ENCODE data around the gene COL5A1.

The COL5A1 gene

GRCh38 chr9:134719331-134719730, 77.7 kb downstream of the COL5A1 start:
- Mint-ChIP-seq H3K4me1 (no peaks in the 10 kb centered on the region), H3K27me3 (peaks cover 12% of the 10 kb centered on the region), H3K36me3 (ENCODE audit: insufficient read depth) (no peaks in the 10 kb centered on the region), H3K27ac (ENCODE audit: low read depth) (no peak overlapping the region), H3K4me3 (no peak overlapping the region), H3K9me3 (peaks cover 2% of the 10 kb centered on the region)
- DNase-seq (ENCODE audit: low spot score in 2 of 2) (no peak), ATAC-seq (replicated peaks; ENCODE audit: extremely low read depth, poor library complexity, severe bottlenecking) (no peak)

GRCh38 chr9:134720136-134720753, 78.6 kb downstream of the COL5A1 start:
- DNase-seq (ENCODE audit: low spot score in 2 of 2) (no peak), ATAC-seq (replicated peaks; ENCODE audit: extremely low read depth, poor library complexity, severe bottlenecking) (no peak)
- Mint-ChIP-seq H3K4me3 (no peak overlapping the region), H3K36me3 (ENCODE audit: insufficient read depth) (no peaks in the 10 kb centered on the region), H3K27ac (ENCODE audit: low read depth) (no peak overlapping the region), H3K27me3 (peaks cover 12% of the 10 kb centered on the region), H3K9me3 (no peaks in the 10 kb centered on the region), H3K4me1 (no peaks in the 10 kb centered on the region)

GRCh38 chr9:134720796-134721195, 79.2 kb downstream of the COL5A1 start:
- Mint-ChIP-seq H3K27me3 (peaks cover 12% of the 10 kb centered on the region), H3K27ac (ENCODE audit: low read depth) (no peak overlapping the region), H3K36me3 (ENCODE audit: insufficient read depth) (no peaks in the 10 kb centered on the region), H3K4me3 (no peak overlapping the region), H3K9me3 (no peaks in the 10 kb centered on the region), H3K4me1 (no peaks in the 10 kb centered on the region)
- DNase-seq (ENCODE audit: low spot score in 2 of 2): no peak
- ATAC-seq (replicated peaks; ENCODE audit: extremely low read depth, poor library complexity, severe bottlenecking): no peak

- H3K4me3 Mint-ChIP-seq: no peak overlapping the region
These were observed 79.7 kb downstream of the COL5A1 start for GRCh38 chr9:134721344-134721743.

GRCh38 chr9:134722120-134722701, 80.6 kb downstream of the COL5A1 start:
- no peak overlapping the region for H3K27ac Mint-ChIP-seq (ENCODE audit: low read depth)
- H3K27me3 Mint-ChIP-seq: peaks cover 12% of the 10 kb centered on the region
- H3K4me3 Mint-ChIP-seq: no peak overlapping the region
- H3K4me1 Mint-ChIP-seq: no peaks in the 10 kb centered on the region
- ATAC-seq (replicated peaks; ENCODE audit: extremely low read depth, poor library complexity, severe bottlenecking) (no peak), DNase-seq (ENCODE audit: low spot score in 2 of 2) (no peak)
- H3K9me3 Mint-ChIP-seq: no peaks in the 10 kb centered on the region
- H3K36me3 Mint-ChIP-seq (ENCODE audit: insufficient read depth): no peaks in the 10 kb centered on the region

More at GRCh38 chr9:134721344-134721743, 79.7 kb downstream of the COL5A1 start:
- H3K27me3 Mint-ChIP-seq: peaks cover 12% of the 10 kb centered on the region
- no peak for ATAC-seq (replicated peaks; ENCODE audit: extremely low read depth, poor library complexity, severe bottlenecking)
- DNase-seq (ENCODE audit: low spot score in 2 of 2): no peak
- no peaks in the 10 kb centered on the region for H3K36me3 Mint-ChIP-seq (ENCODE audit: insufficient read depth)
- no peaks in the 10 kb centered on the region for H3K9me3 Mint-ChIP-seq
- no peaks in the 10 kb centered on the region for H3K4me1 Mint-ChIP-seq
- H3K27ac Mint-ChIP-seq (ENCODE audit: low read depth): no peak overlapping the region

GRCh38 chr9:134723037-134723436, 81.4 kb downstream of the COL5A1 start:
- H3K4me1 Mint-ChIP-seq: no peaks in the 10 kb centered on the region
- H3K9me3 Mint-ChIP-seq: no peaks in the 10 kb centered on the region
- H3K27me3 Mint-ChIP-seq: peaks cover 12% of the 10 kb centered on the region
- no peak overlapping the region for H3K27ac Mint-ChIP-seq (ENCODE audit: low read depth)
- H3K36me3 Mint-ChIP-seq (ENCODE audit: insufficient read depth): no peaks in the 10 kb centered on the region
- ATAC-seq (replicated peaks; ENCODE audit: extremely low read depth, poor library complexity, severe bottlenecking) (no peak), DNase-seq (ENCODE audit: low spot score in 2 of 2) (no peak)
- H3K4me3 Mint-ChIP-seq: no peak overlapping the region

- no peaks in the 10 kb centered on the region for H3K36me3 Mint-ChIP-seq (ENCODE audit: insufficient read depth)
- H3K9me3 Mint-ChIP-seq: no peaks in the 10 kb centered on the region
- DNase-seq (ENCODE audit: low spot score in 2 of 2) (no peak), ATAC-seq (replicated peaks; ENCODE audit: extremely low read depth, poor library complexity, severe bottlenecking) (no peak)
- no peak overlapping the region for H3K27ac Mint-ChIP-seq (ENCODE audit: low read depth)
- no peak overlapping the region for H3K4me3 Mint-ChIP-seq
- peaks cover 12% of the 10 kb centered on the region for H3K27me3 Mint-ChIP-seq
- H3K4me1 Mint-ChIP-seq: no peaks in the 10 kb centered on the region
These were observed 82.0 kb downstream of the COL5A1 start for GRCh38 chr9:134723491-134724190.

GRCh38 chr9:134724202-134724911, 82.8 kb downstream of the COL5A1 start:
- Mint-ChIP-seq H3K9me3 (no peaks in the 10 kb centered on the region), H3K4me1 (no peaks in the 10 kb centered on the region), H3K27ac (ENCODE audit: low read depth) (no peak overlapping the region), H3K27me3 (peaks cover 12% of the 10 kb centered on the region), H3K4me3 (no peak overlapping the region), H3K36me3 (ENCODE audit: insufficient read depth) (no peaks in the 10 kb centered on the region)
- no peak for DNase-seq (ENCODE audit: low spot score in 2 of 2)
- no peak for ATAC-seq (replicated peaks; ENCODE audit: extremely low read depth, poor library complexity, severe bottlenecking)

- no peak for DNase-seq (ENCODE audit: low spot score in 2 of 2)
- peaks cover 12% of the 10 kb centered on the region for H3K27me3 Mint-ChIP-seq
- no peaks in the 10 kb centered on the region for H3K36me3 Mint-ChIP-seq (ENCODE audit: insufficient read depth)
- no peaks in the 10 kb centered on the region for H3K9me3 Mint-ChIP-seq
- no peak for ATAC-seq (replicated peaks; ENCODE audit: extremely low read depth, poor library complexity, severe bottlenecking)
- no peaks in the 10 kb centered on the region for H3K4me1 Mint-ChIP-seq
- H3K4me3 Mint-ChIP-seq: no peak overlapping the region
- no peak overlapping the region for H3K27ac Mint-ChIP-seq (ENCODE audit: low read depth)
These were observed 83.5 kb downstream of the COL5A1 start for GRCh38 chr9:134724912-134725604.

GRCh38 chr9:134725605-134725940, 84.0 kb downstream of the COL5A1 start:
- ATAC-seq (replicated peaks; ENCODE audit: extremely low read depth, poor library complexity, severe bottlenecking) (no peak), DNase-seq (ENCODE audit: low spot score in 2 of 2) (no peak)
- H3K4me3 Mint-ChIP-seq: no peak overlapping the region

GRCh38 chr9:134726026-134726721, 84.6 kb downstream of the COL5A1 start:
- Mint-ChIP-seq H3K9me3 (no peaks in the 10 kb centered on the region), H3K36me3 (ENCODE audit: insufficient read depth) (no peaks in the 10 kb centered on the region), H3K27me3 (peaks cover 12% of the 10 kb centered on the region), H3K4me3 (no peak overlapping the region), H3K4me1 (no peaks in the 10 kb centered on the region), H3K27ac (ENCODE audit: low read depth) (no peak overlapping the region)
- DNase-seq (ENCODE audit: low spot score in 2 of 2): no peak
- no peak for ATAC-seq (replicated peaks; ENCODE audit: extremely low read depth, poor library complexity, severe bottlenecking)

More at GRCh38 chr9:134725605-134725940, 84.0 kb downstream of the COL5A1 start:
- Mint-ChIP-seq H3K36me3 (ENCODE audit: insufficient read depth) (no peaks in the 10 kb centered on the region), H3K9me3 (no peaks in the 10 kb centered on the region), H3K4me1 (no peaks in the 10 kb centered on the region), H3K27me3 (peaks cover 12% of the 10 kb centered on the region), H3K27ac (ENCODE audit: low read depth) (no peak overlapping the region)

- no peak overlapping the region for H3K4me3 Mint-ChIP-seq
- no peaks in the 10 kb centered on the region for H3K36me3 Mint-ChIP-seq (ENCODE audit: insufficient read depth)
- no peak overlapping the region for H3K27ac Mint-ChIP-seq (ENCODE audit: low read depth)
- H3K4me1 Mint-ChIP-seq: no peaks in the 10 kb centered on the region
- H3K27me3 Mint-ChIP-seq: peaks cover 12% of the 10 kb centered on the region
- H3K9me3 Mint-ChIP-seq: no peaks in the 10 kb centered on the region
- no peak for DNase-seq (ENCODE audit: low spot score in 2 of 2)
- ATAC-seq (replicated peaks; ENCODE audit: extremely low read depth, poor library complexity, severe bottlenecking): no peak
These were observed 85.1 kb downstream of the COL5A1 start for GRCh38 chr9:134726722-134727034.

All from central memory CD8-positive, alpha-beta T cell (primary cell).